Ishikawa (cell line): ENCODE results near the gene IRS2.

Experiments
- EP300 ChIP-seq: IDR thresholded peaks from 2 replicates; pipeline ENCODE4 v1.6.1; 2012; ENCODE audit warnings: borderline replicate concordance
- MAX ChIP-seq: IDR thresholded peaks from 2 replicates; pipeline ENCODE4 v1.6.1; 2012
- TAF1 ChIP-seq: IDR thresholded peaks from 2 replicates; pipeline ENCODE4 v1.6.1; 2012; ENCODE audit warnings: low read depth, mild to moderate bottlenecking

DNA sequence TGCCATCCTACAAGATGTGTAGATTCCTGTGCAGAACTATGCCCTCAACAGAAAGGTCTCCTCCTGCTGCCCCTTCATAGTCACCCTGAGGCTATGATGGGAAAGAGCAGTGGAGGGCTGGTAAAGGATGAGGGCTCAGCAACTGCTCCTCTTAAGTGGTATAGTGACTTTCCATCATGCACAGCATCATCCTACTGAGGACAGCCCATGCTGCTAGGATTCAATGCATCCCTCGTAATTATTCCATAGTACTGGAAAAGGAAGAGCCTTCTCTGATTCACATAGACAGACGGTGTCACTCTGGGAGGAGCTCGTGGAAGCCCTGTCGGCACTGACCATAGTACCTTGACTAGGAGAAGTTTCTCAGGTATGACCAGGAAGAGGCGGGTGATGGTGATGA lies 47.6 kb upstream of the IRS2 start:
- TF ChIP-seq EP300 = no peak
- no peak for TF ChIP-seq TAF1
- no peak for TF ChIP-seq MAX
